Sciatic nerve (tissue), 2 donors: ENCODE results near the gene RTP5. TPM values are rescaled to one million over a fixed set of nuclear protein-coding genes. Genes with fewer than 3 reads are reported as not detected.
"Not testable (repeated sequence)": the region's sequence is repeated elsewhere in the genome, so short reads cannot be mapped to it uniquely, and the experiment has no call there.

Source experiments
- ATAC-seq: fragments of 200-7000 bp; cut with Tn5 transposase; one replicate; pipeline ENCODE4 v1.9.1; 2020; ENCODE audit warnings: mild to moderate bottlenecking, moderate library complexity
- DNase-seq: peaks from one replicate; pipeline ENCODE4 v3.0.0-alpha.2; 2020; ENCODE audit warnings: low spot score
- intact Hi-C: fragments of 100-400 bp; cut with DNase I; formaldehyde crosslinking; loops from one replicate; pipeline ENCODE4 v1.14.2; 2022
- total RNA-seq: library from RNA; stranded (reverse); fragmentation: NEBNext Ultra II Directional; extraction: Animal tissue kit (Norgen Biotek cat#: 25700); gene quantifications from one replicate; pipeline ENCODE4 v1.2.1, GENCODE V29; 2021
- donor health status: DM: no; HTN: no; CAD: no.
- donor health status: DM: no; HTN: no; CAD: no.

Gene RTP5
- total RNA-seq, result not detected

DNA sequence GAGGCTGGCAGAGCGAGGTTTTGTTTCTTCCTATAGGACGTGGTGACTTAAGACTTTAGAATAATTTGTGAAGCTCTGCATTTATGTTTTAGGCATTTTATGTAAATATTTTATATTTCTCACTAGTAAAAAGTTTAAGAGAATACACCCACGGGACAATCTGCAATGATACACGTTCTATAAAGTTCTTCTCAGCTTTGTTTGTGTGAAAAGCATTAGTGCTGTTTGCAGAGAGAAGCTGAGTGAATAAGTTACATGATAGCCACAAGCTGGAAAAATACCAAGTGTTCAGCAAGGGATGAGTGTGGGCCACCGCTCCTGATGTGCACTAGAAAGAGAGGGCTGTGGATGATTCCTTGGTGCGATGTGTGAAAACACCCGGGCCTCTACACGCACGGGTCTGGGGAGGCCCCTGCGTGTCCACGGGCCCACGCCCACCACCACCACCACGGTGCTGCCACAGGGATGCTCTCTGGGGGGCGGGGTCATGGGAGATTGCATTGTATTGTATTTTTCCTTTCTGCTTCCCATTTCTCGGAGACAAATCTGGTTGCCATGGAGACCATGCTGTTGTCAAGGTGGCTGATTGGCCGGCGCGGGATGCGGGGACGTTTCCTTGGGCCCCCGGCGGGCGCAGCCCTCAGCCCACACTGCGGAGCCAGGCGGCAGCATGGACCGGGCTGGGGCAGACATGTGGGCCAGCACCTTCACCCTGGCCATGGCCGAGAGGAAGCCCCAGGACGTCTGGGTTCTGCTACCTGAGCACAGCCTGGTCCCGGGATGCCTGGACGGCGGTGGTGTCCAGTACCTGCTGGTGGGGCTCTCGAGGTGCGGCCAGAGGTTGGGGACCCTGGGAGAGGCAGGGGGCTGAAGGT lies at the start of gene RTP5:
Gene RTP5, plus strand, starts transcription at position 643 of the 875 bp plus-strand sequence. Its CDS starts 28 bp downstream, at position 671.
- intact Hi-C loops, result no loop called here
- ATAC-seq (no peak), DNase-seq (no peak)

DNA sequence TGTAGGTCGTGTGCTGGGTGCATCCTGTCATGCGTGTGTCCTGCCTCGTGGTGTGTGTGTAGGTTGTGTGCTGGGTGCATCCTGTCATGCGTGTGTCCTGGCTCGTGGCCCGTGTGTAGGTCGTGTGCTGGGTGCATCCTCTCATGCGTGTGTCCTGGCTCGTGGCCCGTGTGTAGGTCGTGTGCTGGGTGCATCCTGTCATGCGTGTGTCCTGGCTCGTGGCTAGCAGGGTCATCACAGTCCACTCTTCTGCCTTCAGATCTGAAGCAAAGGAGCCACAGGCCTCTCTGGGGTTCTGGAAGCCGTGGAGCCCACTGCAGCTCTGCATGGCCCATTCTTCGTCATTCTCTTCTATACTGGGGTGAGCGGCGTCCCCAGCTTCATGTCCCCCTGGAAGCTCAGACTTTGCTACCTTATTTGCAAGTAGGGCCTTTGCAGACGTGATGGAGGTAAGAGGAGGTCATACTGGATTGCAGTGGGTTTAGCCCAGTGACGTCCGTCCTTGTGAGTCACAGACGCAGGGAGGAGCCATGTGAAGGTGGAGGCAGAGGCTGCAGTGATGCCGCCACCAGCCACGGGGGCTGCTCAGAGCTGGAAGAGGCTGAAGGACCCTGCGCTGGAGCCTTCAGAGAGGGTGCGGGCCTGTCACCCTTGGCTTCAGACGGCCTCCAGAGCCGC lies 49.4 kb upstream of the RTP5 start:
- intact Hi-C loops, ATAC-seq, DNase-seq: not testable (repeated sequence)

DNA sequence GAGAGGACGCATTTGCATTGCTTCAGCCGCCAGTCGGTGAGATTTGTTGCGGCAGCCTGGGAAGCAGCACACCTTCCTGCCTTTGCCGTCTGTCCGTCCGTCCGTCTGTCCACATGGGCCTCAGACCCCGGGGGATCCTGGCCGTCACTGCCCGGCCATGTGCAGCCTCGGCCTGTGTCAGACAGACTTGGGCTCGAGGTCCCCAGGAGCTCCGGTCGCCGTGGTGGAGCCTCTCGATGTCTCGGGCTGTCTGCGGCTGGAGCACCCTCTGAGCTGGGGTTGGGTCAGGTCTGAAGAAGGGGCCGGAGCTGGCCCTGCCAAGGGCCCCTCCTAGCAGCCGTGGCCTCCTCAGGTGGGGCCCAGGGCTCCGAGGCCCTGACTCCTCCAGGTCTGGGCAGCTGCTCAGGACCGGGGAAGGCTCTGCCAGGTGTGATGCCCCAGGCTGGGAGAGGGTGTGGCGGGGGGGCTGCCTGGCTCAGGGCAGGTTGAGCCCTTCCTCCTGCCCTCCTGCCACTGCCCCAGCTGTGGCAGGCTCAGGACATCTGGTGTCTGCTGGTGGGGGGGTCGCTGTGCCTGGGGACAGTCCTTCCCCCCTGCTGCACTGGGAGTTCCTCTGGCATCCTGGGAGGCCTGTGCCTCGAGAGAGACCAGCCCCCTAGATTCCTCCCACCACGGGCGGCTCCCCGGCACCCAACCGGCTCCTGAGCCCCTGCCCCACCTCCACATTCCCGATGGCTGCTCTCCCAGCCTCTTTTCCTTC lies 48.7 kb upstream of the RTP5 start:
- intact Hi-C loops, result no loop called here
- ATAC-seq, result no peak

DNA sequence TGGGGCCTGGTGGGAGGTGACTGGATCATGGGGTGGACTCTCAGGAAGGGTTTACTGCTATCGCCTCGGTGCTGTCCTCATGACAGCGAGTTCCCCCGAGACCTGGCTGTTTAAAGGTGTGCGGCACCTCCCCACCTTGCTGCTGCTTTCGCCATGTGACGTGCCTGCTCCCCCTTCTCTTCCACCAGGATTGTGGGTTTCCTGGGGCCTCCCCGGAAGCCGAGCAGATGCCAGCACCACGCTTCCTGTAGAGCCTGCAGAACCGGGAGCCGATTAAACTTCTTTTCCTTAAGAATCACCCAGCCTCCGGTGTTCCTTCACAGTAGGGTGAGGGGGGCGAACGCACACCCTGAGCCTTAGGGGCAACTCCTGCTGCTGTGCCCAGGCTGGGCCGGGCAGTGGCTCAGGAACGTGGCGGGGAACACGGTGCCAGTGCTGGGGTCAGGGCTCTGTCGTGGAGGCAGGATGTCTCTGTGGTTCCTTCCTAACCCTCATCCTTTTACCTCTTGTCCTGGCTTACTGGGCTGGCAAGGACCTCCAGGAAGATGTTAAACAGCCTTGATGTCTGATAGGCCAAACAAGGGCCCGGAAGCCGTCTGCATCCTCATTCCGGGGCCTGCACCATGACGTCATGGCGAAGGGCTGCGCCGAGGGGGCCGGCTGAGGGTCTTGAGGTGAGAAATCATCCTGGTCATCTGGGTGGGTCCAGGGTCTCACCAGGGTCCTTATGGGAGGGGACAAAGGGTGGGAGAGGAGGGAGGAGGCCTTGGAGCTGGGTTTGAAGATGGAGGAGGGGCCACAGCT lies 47.9 kb upstream of the RTP5 start:
- ATAC-seq, result no peak
- no peak for DNase-seq
- intact Hi-C loops, result no loop called here

More for the DNA sequence above, 48.7 kb upstream of the RTP5 start:
- peak; percentile 54 for DNase-seq

DNA sequence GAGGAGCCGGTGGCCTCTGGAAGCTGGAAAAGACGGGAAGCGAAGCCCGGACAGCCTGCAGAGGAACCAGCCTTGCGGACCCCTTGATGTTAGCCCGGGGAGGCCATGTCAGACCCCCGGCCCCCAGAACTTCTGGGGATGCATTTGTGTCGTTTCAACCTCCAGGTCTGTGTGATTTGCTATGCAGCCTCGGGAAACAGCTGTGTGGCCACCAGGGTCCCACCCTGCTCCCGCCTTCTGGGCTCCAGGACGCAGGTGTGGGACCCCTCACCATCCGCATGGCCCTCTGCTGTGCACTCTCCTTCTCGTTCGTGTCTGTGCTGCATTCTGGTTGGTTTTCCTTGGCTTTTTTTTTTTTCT lies 47.3 kb upstream of the RTP5 start:
- no peak for DNase-seq
- no peak for ATAC-seq
- intact Hi-C loops, result no loop called here

DNA sequence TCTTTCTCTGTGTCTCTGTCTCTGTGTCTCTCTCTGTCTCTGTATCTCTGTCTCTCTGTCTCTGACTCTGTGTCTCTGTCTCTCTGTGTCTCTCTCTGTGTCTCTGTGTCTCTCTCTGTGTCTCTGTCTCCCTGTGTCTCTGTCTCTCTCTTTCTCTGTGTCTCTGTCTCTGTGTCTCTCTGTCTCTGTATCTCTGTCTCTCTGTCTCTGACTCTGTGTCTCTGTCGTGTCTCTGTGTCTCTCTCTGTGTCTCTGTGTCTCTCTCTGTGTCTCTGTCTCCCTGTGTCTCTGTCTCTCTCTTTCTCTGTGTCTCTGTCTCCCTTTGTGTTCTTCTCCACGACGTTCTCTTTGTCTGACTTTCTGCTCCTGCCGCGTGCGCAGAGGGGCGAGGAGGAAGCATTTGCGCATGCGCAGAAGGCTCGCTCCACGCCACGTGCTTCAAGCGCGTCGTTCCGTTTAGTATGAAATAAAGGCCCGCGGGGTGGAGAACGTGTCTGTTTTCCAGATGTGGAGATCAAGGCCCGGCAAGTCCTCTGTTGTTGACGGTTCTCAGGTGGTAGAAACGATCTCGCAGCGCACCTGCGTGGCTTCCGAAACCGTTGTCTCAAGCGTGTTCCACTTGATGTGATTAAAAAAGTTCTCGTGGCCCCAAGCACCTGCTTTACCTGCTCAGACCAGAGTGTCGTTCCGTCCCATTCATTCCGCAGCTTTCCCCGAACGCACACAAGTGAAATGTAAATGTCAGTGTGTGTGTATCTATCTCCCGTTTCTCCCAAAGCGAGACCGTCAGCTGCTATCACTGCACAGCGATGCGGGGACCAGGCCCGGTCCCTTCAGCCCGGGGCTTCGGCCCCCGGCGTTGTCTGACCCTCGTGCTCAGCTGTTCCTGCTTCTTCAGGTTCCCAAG lies 45.7 kb upstream of the RTP5 start:
- intact Hi-C loops, DNase-seq, ATAC-seq: not testable (repeated sequence)

DNA sequence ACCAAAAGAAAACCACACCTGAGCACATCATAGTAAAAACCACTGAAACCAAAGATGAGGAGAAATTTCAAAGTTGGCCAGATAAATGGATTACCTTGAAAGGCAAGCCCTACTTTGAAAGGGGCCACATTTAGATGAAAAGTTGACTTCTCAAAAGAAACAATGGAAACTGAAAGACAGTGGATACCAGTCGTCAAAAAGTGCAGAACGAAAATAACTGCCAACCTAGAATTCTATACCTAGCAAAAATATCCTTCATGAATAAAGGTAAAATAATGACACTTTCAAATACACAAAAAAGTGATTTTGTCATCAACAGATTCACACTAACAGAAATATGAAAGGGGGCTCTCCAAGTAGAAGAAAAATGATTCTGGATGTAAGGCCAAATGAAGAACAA lies 42.1 kb upstream of the RTP5 start:
- intact Hi-C loops, result no loop called here
- ATAC-seq (no peak), DNase-seq (no peak)

DNA sequence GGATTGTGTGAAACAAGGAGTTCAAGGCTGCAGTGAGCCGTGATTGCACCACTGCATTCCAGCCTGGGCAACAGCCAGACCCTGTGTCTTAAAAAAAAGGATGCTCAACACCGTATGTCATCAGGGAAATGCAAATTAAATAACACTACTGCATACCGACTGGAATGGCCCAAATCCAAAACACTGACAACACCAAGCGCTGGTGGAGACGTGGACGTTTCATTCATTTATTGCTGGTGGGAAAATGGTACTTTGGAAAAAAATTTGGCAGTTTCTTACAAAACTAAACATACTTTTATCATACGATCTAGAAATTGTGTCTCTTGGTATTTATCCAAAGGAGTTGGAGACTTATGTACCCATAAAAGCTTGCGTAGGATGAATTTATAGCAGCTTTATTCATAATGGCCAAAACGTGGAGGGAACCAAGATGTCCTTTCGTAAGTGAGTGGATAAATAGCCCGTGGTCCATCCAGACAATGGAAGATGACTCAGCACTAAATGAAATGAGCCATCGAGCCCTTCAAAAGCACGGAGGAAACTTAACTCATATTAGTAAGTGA lies 36.3 kb upstream of the RTP5 start:
- no peak for DNase-seq
- no peak for ATAC-seq
- intact Hi-C loops, result no loop called here

DNA sequence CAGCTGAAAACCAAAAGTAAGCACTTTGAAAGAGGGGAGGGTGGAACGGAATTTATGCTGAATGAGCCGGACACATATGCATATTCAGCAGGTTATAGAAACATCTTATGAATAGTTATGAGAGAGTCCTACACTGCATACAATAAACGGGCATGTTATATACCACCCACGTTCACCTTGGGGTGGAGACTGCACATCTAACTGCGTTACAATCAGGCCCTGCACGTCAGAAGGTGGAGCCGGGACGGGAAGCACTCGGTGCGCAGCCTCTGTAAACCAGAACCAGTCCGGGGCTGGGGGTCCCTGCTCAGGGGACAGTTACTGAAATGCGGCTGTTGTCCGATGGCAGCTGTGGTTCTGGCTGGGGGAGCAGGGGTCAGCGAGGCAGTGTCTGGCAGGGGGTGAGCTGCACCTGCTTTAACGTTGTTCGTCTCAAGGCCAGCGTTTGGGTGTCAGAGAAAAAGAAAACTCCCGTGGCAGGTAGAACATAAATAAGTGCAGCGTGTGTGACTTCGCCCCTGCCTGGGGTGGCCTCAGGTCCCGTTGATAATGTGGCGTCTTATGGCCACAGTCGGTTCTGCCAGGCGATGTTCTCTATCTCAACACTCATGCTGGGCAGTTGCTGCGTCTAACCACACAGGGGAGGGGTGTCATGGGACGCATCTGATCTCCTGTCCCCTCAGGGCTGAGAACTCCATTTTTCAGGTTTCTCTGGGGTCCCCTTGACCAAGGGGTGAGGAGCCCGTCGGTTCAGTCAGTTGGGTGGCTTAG lies 35.6 kb upstream of the RTP5 start:
- ATAC-seq, DNase-seq, intact Hi-C loops: not testable (repeated sequence)

DNA sequence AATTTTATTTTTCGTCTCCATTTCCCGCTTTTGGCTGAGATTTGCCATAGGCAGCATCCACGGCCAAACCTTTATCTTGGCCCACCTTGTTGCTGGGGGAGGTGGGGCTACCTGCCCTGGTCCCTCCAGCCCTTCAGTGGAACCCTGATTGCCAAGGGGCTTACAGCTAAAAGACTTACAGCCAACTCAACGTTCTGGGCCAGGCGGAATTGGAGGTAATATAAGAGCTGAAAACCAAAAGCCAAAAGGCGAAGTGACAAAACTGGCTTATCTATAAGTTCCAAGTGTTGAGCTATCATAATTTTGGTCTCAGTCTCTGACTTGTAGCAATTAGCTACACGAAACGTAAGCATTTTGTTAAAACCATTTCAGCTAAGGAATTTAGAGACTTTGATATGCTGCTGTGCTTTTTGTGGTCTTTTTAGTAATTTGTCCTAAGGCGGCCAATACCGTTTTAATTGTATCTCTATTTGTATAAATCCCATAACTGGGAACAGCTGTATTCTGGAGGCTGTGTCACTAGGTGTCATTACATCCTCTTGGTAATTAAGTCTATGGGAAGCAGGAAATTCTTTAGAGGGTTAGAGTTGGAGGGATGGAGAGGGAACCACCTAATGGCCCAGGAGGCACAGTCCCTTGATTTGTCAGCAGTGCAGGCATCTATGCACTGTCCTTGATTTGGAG lies 34.9 kb upstream of the RTP5 start:
- ATAC-seq (no peak), DNase-seq (no peak)
- intact Hi-C loops, result no loop called here

DNA sequence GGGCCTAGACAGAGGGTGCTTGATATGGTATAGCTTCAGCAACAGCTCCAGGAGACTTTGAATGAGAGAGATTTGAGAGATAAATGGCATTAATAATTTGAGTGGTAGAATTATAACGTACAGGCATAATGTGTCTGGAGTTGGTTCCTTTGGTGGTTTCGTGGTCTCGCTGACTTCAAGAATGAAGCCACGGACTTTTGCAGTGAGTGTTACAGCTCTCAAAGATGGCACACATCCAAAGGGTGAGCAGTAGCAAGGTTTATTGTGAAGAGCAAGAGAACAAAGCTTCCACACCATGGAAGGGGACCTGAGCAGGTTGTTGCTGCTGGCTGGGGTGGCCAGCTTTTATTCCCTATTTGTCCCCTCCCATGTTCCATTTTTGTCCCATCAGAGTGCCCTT lies 33.9 kb upstream of the RTP5 start:
- intact Hi-C loops, result no loop called here
- DNase-seq (no peak), ATAC-seq (no peak)

DNA sequence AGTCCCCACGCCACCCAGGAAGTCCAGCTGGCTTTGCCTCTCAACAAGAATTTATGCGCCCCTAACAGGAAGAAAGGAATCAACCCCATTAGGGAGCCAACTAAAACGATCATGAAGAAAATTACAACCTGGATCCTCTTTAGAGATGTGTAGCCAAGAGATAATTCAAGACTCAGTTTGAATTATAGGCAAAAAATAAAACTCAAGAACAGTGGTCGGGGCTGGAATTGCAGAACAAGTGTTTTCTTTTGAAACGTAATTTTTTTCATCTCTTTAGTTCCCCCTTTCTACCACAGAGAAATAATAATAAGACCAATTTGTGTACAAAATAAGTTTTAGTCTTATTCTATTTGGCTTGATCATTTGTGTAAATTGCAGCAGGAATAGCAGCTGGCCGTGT lies 33.2 kb upstream of the RTP5 start:
- DNase-seq, result no peak
- intact Hi-C loops, result no loop called here
- ATAC-seq, result no peak

DNA sequence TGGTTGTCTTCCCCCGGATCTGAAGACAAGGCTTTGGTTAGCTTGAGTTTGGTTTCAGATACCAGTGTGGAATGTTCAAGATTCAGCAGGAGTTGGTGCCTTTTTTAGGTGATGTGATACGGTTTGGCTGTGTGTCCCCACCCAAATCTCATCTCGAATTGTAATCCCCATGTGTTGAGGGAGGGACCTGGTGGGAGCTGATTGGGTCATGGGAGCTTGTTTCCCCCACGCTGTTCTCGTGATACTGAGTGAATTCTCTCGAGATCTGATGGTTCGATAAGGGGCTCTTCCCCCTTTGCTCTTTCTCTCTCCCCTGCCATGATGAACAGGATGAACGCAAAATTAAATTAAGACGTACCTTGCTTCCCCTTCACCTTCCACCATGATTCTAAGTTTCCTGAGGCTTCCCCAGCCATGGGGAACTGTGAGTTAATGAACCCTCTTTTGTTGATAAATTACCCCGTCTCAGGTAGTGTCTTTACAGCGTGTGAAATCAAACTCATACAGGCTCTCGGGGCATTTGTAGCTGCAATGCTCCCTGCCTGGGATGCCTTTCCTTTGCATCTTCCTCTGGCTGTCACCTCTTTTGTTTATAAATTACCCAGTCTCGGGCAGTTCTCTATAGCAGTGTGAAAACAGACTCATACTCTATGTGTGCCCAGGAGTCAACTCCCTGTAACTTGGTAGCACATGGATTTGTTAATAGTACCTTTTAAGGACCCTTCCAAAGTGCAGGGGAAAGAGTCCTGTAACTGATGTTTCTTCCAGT lies 32.1 kb upstream of the RTP5 start:
- ATAC-seq (no peak), DNase-seq (no peak)
- intact Hi-C loops, result no loop called here

DNA sequence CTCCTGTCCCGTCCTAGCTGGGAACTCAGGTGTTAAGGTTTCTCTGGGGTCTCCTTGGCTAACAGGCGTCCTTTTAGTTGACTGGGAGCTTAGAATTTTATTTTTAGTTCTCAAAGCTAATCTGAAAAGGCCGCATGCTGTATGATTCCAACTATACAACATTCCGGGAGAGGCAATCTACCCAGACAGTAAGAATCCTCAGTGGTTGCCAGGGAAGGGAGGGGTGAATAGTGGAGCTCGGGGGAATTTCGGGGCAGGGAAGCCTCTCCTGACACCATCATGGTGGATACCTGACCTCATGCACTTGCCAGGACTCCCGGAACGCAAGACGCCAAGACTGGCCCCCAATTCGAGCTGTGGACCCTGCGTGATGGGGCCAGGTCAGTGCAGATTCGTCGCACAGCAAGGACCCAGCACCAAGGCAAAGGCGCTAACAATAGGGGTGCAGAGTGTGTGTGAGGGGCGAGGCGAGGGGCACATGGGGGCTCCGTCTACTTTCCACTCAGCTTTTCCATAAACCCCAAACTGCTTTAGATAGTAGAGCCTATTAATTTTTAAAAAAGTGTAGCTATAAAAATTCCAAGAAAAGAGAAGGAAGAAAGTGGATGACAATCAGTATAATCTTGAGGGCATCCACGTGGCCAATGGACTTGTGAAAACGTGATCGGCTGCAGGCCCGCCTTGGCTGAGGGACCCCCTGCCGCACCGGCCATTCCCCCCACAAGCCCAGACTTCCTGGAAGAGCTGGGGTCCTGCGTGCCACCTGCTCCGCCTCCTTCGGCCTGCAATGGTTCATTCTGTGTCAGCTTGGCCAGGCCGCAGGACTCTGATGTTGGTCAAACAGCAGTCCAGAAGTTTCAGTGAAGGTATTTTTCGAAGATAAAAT lies 28.1 kb upstream of the RTP5 start:
- intact Hi-C loops, result no loop called here
- ATAC-seq (no peak), DNase-seq (no peak)

DNA sequence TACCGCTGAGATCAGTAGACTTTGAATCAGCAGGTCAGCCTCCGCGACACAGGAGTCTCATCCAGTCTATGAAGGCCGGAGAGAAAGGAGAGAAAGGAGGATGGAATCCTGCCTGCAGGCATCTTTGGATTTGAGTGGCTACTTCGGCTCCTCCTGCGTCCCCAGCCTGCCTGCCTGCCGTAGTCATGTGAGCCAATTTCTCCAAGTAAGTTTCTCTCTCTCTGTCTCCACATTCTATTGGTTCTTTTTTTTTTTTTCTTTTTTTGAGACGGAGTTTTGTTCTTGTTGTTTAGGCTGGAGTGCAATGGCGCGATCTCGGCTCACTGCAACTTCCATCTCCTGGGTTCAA lies 27.5 kb upstream of the RTP5 start:
- DNase-seq (no peak), ATAC-seq (peak; percentile 2)
- intact Hi-C loops, result no loop called here
